CD4-positive, alpha-beta memory T cell (primary cell): Measurements from ENCODE around the gene GAS7. TPM values are rescaled to one million over a fixed set of nuclear protein-coding genes. Genes with fewer than 3 reads are reported as not detected.

Experiments used
- CTCF ChIA-PET: fragments of 350-600 bp; sonication (Branson Sonifier 250); formaldehyde crosslinking; loops from one replicate; lab custom pipeline; 2021; ENCODE audit warnings: inconsistent platforms; ENCODE audit not compliant: partially characterized antibody; lab: Charles Lee
- POLR2A ChIA-PET: fragments of 350-600 bp; sonication (Branson Sonifier 250); formaldehyde crosslinking; loops from one replicate; lab custom pipeline; 2021; ENCODE audit not compliant: partially characterized antibody; lab: Charles Lee
- DNase-seq, 5 donors: peaks; one replicate each; pipeline versions ENCODE4 v3.0.0 to v3.0.0-alpha.2; 2020 to 2022; ENCODE audit warnings: mixed read lengths in 1 of 5
- H3K27ac ChIP-seq: one replicate; pipeline ENCODE4 v1.7.0; 2013; ENCODE audit warnings: low read depth, low read length
- H3K27me3 ChIP-seq: 2 replicates; pipeline ENCODE4 v1.7.0; 2013; ENCODE audit warnings: mild to moderate bottlenecking, low read length, moderate library complexity; ENCODE audit not compliant: insufficient read depth
- H3K36me3 ChIP-seq: 2 replicates; pipeline ENCODE4 v1.7.0; 2013; ENCODE audit warnings: mild to moderate bottlenecking, low read length, moderate library complexity; ENCODE audit not compliant: insufficient read depth
- H3K4me1 ChIP-seq: 2 replicates; pipeline ENCODE4 v1.7.0; 2013; ENCODE audit warnings: mild to moderate bottlenecking, low read length, moderate library complexity; ENCODE audit not compliant: insufficient read depth
- H3K4me3 ChIP-seq, 2 donors: one replicate each; pipeline ENCODE4 v1.7.0; 2013; ENCODE audit warnings: low read length in 2 of 2, mild to moderate bottlenecking in 1 of 2
- H3K9me3 ChIP-seq, 2 donors: one replicate each; pipeline ENCODE4 v1.7.0; 2013; ENCODE audit warnings: low read length in 2 of 2, control low read depth in 1 of 2; ENCODE audit not compliant: control insufficient read depth in 1 of 2
- H3K27ac Mint-ChIP-seq, 7 donors: one replicate each; pipeline ENCODE4 v1.8.0; 2020 to 2021; ENCODE audit warnings: mixed read lengths in 7 of 7, mild to moderate bottlenecking in 6 of 7, inconsistent platforms in 3 of 7, moderate library complexity in 3 of 7
- H3K27me3 Mint-ChIP-seq, 2 donors: one replicate each; pipeline ENCODE4 v1.8.0; 2020 to 2021; ENCODE audit warnings: mixed read lengths in 2 of 2
- H3K36me3 Mint-ChIP-seq, 2 donors: one replicate each; pipeline ENCODE4 v1.8.0; 2020 to 2021; ENCODE audit warnings: mixed read lengths in 2 of 2, inconsistent platforms in 1 of 2, mild to moderate bottlenecking in 1 of 2
- H3K4me1 Mint-ChIP-seq, 4 donors: one replicate each; pipeline ENCODE4 v1.8.0; 2020 to 2021; ENCODE audit warnings: mixed read lengths in 4 of 4, mild to moderate bottlenecking in 1 of 4
- H3K4me3 Mint-ChIP-seq, 8 donors: one replicate each; pipeline ENCODE4 v1.8.0; 2020 to 2021; ENCODE audit warnings: mixed read lengths in 8 of 8, mild to moderate bottlenecking in 7 of 8, moderate library complexity in 6 of 8, inconsistent platforms in 3 of 8
- H3K9me3 Mint-ChIP-seq, 8 donors: one replicate each; pipeline ENCODE4 v1.8.0; 2020 to 2021; ENCODE audit warnings: mixed read lengths in 8 of 8, mild to moderate bottlenecking in 5 of 8, inconsistent platforms in 3 of 8, moderate library complexity in 1 of 8
- intact Hi-C: fragments of 100-400 bp; cut with micrococcal nuclease; formaldehyde crosslinking; loops from one replicate; pipeline ENCODE4 v1.15.1; 2023
- polyA plus RNA-seq, 2 donors: library from polyadenylated mRNA; unstranded; fragments of 300-500 nt; fragmentation: Illumina TruSeq; gene quantifications; one replicate each; pipeline ENCODE4 v1.2.3, GENCODE V29; 2021
- total RNA-seq, 2 experiments: library from RNA; stranded (reverse); gene quantifications; one replicate each; pipeline ENCODE4 v1.2.3, GENCODE V29; 2021

The GAS7 gene
- total and polyA plus RNA-seq, 4 experiments from 2014 or later = 0.42 to 5.2 (median 3.0) TPM

DNA sequence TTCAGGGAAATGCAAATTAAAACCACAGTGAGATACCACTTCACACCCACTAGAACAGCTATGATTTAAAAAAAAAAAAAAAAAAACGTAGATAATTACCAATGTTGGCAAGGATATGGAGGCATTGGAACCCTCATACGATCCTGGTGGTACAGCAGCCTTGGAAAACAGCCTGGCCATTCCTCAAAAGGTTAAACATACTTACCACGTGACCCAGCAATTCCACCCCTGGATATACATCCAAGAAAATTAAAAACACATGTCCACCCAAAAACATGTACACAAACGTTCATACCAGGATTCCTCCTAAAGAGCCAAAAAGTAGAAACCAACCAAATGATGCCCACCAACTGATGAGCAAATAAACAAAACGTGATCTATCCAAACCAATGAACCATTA, 68.1 kb downstream of the GAS7 start:
- H3K36me3 ChIP-seq = no peaks in the 10 kb centered on the region
- no peak for DNase-seq
- H3K27ac ChIP-seq = no peak overlapping the region
- intact Hi-C loops = no loop called here
- H3K36me3 Mint-ChIP-seq = no peaks in the 10 kb centered on the region
- H3K27me3 ChIP-seq = no peaks in the 10 kb centered on the region
- H3K4me1 Mint-ChIP-seq = peaks cover 2 to 7% (median 4%) of the 10 kb centered on the region in 4 donors
- no peak overlapping the region for H3K4me3 ChIP-seq
- no peaks in the 10 kb centered on the region for H3K27me3 Mint-ChIP-seq
- no peaks in the 10 kb centered on the region for H3K9me3 ChIP-seq
- CTCF ChIA-PET = interaction anchor here (0.7 kb wide), 1 partner anchor 1498 kb away, joined by 3 read pairs; no protein-coding TSS in a partner anchor
- POLR2A ChIA-PET = no interaction called here
- peaks cover 0 to 7% (median 0%) of the 10 kb centered on the region in 8 donors for H3K9me3 Mint-ChIP-seq
- H3K4me3 Mint-ChIP-seq = no peak overlapping the region
- H3K4me1 ChIP-seq = no peaks in the 10 kb centered on the region
- no peak overlapping the region for H3K27ac Mint-ChIP-seq

DNA sequence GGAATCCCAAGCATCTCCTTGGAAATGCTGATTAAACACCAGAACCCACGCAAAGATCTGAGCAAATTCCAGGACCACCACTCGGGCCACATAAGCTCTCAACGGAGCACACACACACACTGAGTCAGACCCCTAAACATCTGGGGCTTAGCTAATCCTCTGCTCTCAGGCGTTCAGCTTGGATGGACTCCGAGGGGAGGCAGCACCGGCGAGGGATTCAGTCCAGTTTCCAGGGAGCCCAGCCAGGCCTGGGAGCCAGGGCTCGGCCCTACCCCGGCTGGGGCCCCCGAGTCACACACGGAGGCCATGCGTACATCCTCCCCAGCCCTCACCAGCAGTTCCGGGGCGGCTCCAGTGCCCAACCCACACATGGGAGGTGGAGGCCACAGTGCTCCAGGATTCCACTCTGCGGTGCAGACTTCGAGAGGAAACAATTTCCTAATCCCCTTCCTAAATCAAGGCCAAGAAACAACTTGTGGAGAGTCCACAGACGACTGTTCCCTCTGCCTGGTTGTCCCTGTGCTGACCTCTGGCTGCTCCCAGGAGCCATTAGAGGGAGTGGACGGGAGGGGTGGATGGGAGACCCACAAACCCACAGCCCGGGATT, 70.5 kb downstream of the GAS7 start:
- H3K4me3 Mint-ChIP-seq = no peak overlapping the region
- Histone ChIP-seq H3K27ac (no peak overlapping the region), H3K4me3 (no peak overlapping the region), H3K27me3 (no peaks in the 10 kb centered on the region), H3K9me3 (no peaks in the 10 kb centered on the region), H3K36me3 (no peaks in the 10 kb centered on the region), H3K4me1 (no peaks in the 10 kb centered on the region)
- ChIA-PET CTCF (no interaction called here), POLR2A (no interaction called here)
- H3K4me1 Mint-ChIP-seq = peaks cover 2 to 7% (median 4%) of the 10 kb centered on the region in 4 donors
- no peaks in the 10 kb centered on the region for H3K27me3 Mint-ChIP-seq
- H3K9me3 Mint-ChIP-seq = peaks cover 0 to 7% (median 0%) of the 10 kb centered on the region in 8 donors
- DNase-seq = no peak
- no peak overlapping the region for H3K27ac Mint-ChIP-seq
- intact Hi-C loops = no loop called here
- H3K36me3 Mint-ChIP-seq = no peaks in the 10 kb centered on the region

DNA sequence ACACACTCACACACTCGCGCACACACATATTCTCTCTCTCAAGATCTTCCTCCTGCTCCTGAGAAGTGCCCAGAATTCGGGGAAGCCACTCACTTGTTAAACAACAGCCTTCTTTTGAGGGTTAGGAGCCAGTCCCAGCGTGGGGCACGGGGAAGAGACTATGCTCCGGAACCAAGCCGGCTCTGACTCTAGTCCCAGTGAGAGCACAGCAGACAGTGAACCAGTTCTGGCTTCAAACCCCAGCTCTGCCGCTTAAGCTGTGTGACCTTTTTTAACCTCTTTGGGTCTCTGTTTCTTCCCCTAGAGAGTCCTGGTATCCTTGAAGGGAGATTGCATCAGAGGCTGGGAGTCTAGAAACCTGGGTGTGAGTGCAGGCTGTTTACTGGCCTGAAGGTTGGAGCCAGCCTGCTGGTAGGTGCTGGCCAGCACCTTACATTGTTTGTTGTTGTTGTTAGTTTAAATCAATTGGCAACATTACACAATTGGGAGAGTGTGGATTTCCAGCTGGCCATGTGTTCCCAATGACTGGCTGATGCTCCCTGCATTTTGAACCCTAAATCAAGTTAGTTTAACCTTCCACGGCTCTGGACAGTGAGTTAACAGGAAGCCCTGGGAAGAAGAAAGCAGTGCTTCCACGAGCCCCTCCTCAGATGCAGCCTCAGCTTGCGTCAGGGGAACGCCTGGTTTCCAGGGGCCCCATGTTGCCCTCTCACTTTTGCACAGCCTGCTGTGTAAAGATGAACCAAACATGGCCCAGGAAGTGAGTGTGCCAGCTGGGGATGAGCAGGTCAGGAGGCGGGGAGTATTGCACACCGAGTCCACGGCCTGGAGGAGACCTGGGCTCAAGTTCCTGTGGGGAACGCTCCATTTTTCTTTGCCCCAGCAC, 71.5 kb downstream of the GAS7 start:
- Mint-ChIP-seq H3K9me3 (peaks cover 0 to 7% (median 0%) of the 10 kb centered on the region in 8 donors), H3K4me1 (peaks cover 3 to 14% (median 9%) of the 10 kb centered on the region in 4 donors), H3K36me3 (no peaks in the 10 kb centered on the region), H3K27ac (peak overlapping the region in 2 of 7 donors; percentile 19 to 76), H3K27me3 (peaks cover 0 to 2% of the 10 kb centered on the region in 2 donors), H3K4me3 (no peak overlapping the region)
- POLR2A ChIA-PET = no interaction called here
- CTCF ChIA-PET = no interaction called here
- no peak for DNase-seq
- peaks cover 3% of the 10 kb centered on the region for H3K4me1 ChIP-seq
- H3K27ac ChIP-seq = no peak overlapping the region
- no peaks in the 10 kb centered on the region for H3K9me3 ChIP-seq
- H3K27me3 ChIP-seq = no peaks in the 10 kb centered on the region
- intact Hi-C loops = no loop called here
- H3K4me3 ChIP-seq = no peak overlapping the region
- H3K36me3 ChIP-seq = no peaks in the 10 kb centered on the region

DNA sequence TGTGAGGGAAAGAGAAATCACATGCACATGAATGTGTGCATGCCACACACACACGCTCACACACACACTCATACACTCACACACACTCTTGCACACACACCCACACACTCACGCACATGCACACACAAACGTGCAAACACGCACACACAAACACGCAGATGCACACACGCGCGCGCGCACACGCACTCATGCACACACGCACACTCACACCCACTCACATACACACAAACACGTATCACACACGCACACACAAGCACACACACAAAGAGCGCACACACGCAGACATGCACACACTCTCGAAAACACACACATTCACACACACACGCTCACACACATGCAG, 72.2 kb downstream of the GAS7 start:
- peak overlapping the region in 1 of 7 donors; percentile 76 for H3K27ac Mint-ChIP-seq
- intact Hi-C loops = no loop called here
- H3K36me3 Mint-ChIP-seq = no peaks in the 10 kb centered on the region

DNA sequence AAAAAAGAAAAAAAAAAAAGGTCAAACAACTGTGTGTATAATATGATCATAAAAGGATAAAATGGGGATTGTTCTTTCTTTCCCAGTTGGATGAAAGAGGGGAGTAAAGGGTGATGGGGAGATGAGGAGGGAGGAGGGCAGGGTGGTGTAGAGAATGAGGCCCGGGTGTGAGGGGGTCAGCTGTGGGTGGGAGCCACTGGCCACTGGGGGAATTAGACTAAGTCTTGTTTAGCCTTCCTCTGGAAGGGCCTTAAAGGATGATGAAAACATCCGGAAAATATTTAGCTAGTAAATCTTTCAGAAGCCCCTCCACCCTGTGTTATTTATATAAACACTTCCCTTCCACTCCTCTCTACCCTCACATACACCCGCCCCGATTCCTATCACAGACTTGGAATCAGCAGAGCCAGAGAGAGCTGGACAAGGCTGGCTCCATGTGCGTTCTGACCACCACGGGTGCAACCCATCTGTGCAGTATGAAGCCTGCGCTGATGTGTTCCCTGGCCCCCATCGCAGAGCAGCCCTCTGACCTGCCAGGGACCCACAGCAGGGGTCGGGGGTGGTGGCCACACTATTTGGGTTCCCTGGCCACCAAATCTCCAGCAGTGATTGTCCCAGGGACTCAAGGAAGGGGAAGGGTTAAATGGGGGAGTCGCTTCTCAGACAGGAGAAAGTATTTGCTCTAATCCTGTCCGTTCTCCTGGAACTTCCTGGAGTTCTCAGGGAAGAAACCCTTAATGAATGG, 72.7 kb downstream of the GAS7 start:
- intact Hi-C loops = no loop called here
- Mint-ChIP-seq H3K4me1 (peaks cover 8 to 24% (median 17%) of the 10 kb centered on the region in 4 donors), H3K27ac (no peak overlapping the region), H3K9me3 (peaks cover 0 to 7% (median 0%) of the 10 kb centered on the region in 8 donors), H3K4me3 (no peak overlapping the region), H3K27me3 (peaks cover 0 to 2% of the 10 kb centered on the region in 2 donors), H3K36me3 (no peaks in the 10 kb centered on the region)
- Histone ChIP-seq H3K4me3 (no peak overlapping the region), H3K27me3 (no peaks in the 10 kb centered on the region), H3K36me3 (no peaks in the 10 kb centered on the region), H3K27ac (no peak overlapping the region), H3K9me3 (no peaks in the 10 kb centered on the region), H3K4me1 (peaks cover 9% of the 10 kb centered on the region)
- POLR2A ChIA-PET = no interaction called here
- no peak for DNase-seq
- CTCF ChIA-PET = no interaction called here

More for the DNA sequence above, 72.2 kb downstream of the GAS7 start:
- H3K4me1 ChIP-seq = peaks cover 9% of the 10 kb centered on the region
- Mint-ChIP-seq H3K4me1 (peaks cover 8 to 20% (median 15%) of the 10 kb centered on the region in 4 donors), H3K9me3 (peaks cover 0 to 7% (median 0%) of the 10 kb centered on the region in 8 donors), H3K4me3 (no peak overlapping the region), H3K27me3 (peaks cover 0 to 2% of the 10 kb centered on the region in 2 donors)
- no peak for DNase-seq
- no peaks in the 10 kb centered on the region for H3K9me3 ChIP-seq
- ChIA-PET CTCF (no interaction called here), POLR2A (no interaction called here)
- H3K36me3 ChIP-seq = no peaks in the 10 kb centered on the region
- H3K4me3 ChIP-seq = no peak overlapping the region
- H3K27me3 ChIP-seq = no peaks in the 10 kb centered on the region
- no peak overlapping the region for H3K27ac ChIP-seq

DNA sequence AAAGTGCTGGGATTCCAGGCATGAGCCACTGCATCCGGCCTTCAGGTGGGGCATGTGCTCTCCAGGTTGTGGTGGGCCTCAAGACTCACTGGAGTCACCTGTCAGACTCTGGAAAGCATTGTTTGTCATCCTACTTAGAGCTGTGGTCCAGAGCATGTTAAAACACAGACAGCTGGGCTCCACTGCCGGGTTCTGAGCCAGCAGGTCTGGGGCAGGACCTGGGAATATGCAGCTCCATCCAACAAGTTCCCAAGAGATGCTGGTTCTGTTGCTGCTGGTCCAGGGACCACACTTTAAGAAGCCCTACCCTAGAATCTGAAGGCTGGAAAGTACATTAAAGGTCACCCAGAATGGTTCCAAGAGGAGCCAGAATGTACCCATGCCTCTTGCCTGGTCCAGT, 75.3 kb downstream of the GAS7 start:
- Histone ChIP-seq H3K27me3 (no peaks in the 10 kb centered on the region), H3K27ac (no peak overlapping the region), H3K4me1 (peaks cover 20% of the 10 kb centered on the region), H3K4me3 (no peak overlapping the region), H3K36me3 (no peaks in the 10 kb centered on the region), H3K9me3 (no peaks in the 10 kb centered on the region)
- DNase-seq = no peak
- Mint-ChIP-seq H3K4me1 (peaks cover 15 to 45% (median 35%) of the 10 kb centered on the region in 4 donors), H3K4me3 (no peak overlapping the region), H3K9me3 (no peaks in the 10 kb centered on the region), H3K27me3 (peaks cover 2 to 5% of the 10 kb centered on the region in 2 donors), H3K27ac (no peak overlapping the region), H3K36me3 (no peaks in the 10 kb centered on the region)
- CTCF ChIA-PET = no interaction called here
- POLR2A ChIA-PET = no interaction called here
- intact Hi-C loops = no loop called here
